HG03575 (cell line): ENCODE data around the gene PDE4B.
A peak's percentile ranks its signal among the peaks of the same experiment; 100 is the strongest.

Experiments
- ATAC-seq: cut with Tn5 transposase; IDR thresholded peaks from one replicate; pipeline ENCODE4 v1.9.1; 2021; ENCODE audit not compliant: unreplicated experiment, insufficient number of reproducible peaks, low FRiP score; ENCODE audit errors: extremely low read depth

Gene PDE4B

GRCh38 chr1:66366634-66367033, 573.9 kb downstream of the PDE4B start:
- no peak for ATAC-seq

DNA sequence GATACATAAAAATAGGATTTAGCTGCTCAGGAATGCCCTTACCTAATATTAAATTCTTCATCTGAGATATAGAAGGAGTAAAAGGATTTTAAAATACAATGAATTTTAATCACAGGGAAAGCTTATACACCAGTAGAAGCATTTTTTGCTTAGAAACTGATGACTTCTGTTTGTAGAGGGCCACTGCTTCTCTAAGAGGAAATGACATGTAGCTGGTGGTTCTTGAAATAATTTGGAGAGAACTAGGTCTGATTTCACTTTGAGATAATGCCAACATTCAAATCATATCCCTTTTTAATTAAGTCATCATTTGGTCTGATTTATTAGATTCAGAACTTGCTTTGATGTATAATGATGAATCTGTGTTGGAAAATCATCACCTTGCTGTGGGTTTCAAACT, 574.7 kb downstream of the PDE4B start:
- no peak for ATAC-seq

- ATAC-seq = no peak
Measured at GRCh38 chr1:66368261-66368660, 575.6 kb downstream of the PDE4B start.

- no peak for ATAC-seq
Measured at GRCh38 chr1:66370462-66370971, 577.8 kb downstream of the PDE4B start.

GRCh38 chr1:66371233-66372005, 578.7 kb downstream of the PDE4B start:
- ATAC-seq = no peak

DNA sequence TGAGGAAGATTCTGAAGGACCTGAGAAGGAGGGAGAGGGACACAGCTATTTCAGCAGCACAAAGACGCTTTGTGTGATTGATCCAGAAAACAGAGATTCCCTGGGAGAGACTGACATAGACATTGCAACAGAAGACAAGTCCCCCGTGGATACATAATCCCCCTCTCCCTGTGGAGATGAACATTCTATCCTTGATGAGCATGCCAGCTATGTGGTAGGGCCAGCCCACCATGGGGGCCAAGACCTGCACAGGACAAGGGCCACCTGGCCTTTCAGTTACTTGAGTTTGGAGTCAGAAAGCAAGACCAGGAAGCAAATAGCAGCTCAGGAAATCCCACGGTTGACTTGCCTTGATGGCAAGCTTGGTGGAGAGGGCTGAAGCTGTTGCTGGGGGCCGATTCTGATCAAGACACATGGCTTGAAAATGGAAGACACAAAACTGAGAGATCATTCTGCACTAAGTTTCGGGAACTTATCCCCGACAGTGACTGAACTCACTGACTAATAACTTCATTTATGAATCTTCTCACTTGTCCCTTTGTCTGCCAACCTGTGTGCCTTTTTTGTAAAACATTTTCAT, 579.9 kb downstream of the PDE4B start:
- no peak for ATAC-seq

- ATAC-seq = no peak
Measured at GRCh38 chr1:66373157-66373591, 580.5 kb downstream of the PDE4B start.

GRCh38 chr1:66374148-66374547, 581.5 kb downstream of the PDE4B start:
- ATAC-seq = peak; percentile 38

GRCh38 chr1:66374561-66375111, 581.9 kb downstream of the PDE4B start:
- ATAC-seq = peak; percentile 40

DNA sequence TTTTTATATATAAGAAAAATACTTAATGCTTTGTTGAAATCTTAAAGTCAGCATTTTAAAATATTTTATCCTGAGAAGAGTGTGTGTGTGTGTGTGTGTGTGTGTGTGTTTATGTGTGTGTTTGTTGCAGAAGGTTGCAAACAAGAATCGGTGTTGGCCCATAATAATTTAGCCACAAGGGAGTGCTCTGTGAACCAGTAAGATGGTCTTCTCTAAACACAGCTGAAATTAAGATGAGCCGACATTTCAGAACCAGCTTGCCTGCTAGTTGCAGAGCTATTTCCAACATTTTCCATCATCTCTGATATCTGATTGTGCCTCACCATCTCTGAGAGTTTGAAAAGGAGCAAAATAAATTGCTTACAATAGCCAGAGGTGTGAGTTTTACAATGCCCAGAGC, 582.4 kb downstream of the PDE4B start:
- no peak for ATAC-seq

DNA sequence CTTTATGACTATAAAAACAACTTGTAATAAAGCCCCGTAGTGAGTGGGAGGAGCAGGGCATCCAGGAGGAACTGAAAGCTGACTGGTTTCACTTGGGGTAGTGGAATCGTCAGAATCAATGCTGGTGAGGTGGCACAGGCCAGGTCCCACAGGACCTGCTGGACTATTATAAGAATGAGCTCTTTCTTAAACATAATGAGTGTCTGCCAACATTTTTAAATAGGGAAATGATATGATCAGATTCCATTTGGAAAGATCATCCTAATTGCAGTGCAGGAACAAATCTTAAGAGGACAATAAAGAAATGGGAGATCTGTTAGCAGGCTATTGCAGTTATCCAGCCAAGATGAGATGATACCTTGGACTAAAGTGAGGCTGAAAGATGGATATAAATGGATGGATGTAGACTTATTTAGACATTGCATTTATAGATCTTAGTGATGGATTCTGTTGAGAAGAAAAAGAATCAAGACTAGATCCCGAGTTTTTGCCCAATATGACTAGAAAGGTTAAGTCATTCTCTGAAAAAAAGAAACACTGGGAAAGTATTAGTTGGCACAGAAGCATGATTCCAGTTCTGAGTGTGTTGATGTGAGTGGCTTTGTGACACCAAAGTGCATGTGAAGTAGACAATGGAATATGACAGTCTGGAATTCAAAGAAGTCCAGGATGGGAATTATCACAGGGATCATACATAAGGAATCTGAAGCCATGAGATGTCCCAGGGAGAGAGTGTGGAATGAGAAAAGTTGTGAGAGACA, 587.9 kb downstream of the PDE4B start:
- peak; percentile 93 for ATAC-seq

DNA sequence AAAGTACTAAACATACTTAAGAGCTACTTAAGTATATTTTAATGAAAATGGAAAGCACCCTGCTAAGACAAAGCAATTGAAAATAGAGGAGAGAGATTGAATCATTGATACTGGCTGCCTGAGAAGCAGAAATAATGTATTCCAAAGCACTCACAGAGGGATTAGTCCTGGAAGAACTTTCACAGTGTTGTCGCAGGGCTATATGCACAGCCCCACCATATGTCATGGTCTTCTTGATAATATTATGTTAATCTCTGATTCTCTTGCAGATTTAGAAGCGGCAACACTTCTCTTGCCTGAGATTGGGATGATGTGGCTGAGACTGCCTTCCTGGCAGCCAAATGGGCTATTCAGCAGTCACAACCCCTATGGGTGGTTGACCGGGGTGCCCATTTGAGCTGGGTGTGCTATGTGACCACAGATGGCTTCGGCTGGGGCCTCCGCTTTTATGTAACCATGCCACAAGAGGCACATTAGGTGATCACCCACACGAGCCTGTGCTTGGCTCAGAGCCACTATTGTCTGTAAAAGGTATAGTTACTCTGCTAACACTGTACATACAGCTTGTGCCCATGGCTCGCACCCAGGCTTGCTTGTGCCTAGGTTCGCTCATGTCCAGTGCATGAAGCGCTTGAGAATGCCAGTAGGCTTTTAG, 589.1 kb downstream of the PDE4B start:
- no peak for ATAC-seq

DNA sequence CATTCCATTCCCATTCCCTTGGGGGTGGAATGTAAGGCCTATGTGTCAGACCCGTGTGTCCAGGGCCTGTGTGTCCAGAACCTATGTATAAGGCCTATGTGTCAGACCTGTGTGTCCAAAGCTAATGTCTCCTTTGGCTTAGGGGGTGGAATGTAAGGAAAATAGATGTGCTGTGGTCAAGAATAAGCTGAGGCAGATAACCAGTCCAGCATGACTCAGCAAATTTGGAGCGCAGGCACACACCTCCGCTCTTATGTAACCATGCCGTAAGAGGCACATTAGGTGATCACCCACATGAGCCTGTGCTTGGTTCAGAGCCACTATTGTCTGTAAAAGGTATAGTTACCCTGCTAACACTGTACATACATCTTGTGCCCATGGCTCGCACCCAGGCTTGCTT, 590.5 kb downstream of the PDE4B start:
- no peak for ATAC-seq

- no peak for ATAC-seq
Measured at GRCh38 chr1:66383611-66384010, 590.9 kb downstream of the PDE4B start.

DNA sequence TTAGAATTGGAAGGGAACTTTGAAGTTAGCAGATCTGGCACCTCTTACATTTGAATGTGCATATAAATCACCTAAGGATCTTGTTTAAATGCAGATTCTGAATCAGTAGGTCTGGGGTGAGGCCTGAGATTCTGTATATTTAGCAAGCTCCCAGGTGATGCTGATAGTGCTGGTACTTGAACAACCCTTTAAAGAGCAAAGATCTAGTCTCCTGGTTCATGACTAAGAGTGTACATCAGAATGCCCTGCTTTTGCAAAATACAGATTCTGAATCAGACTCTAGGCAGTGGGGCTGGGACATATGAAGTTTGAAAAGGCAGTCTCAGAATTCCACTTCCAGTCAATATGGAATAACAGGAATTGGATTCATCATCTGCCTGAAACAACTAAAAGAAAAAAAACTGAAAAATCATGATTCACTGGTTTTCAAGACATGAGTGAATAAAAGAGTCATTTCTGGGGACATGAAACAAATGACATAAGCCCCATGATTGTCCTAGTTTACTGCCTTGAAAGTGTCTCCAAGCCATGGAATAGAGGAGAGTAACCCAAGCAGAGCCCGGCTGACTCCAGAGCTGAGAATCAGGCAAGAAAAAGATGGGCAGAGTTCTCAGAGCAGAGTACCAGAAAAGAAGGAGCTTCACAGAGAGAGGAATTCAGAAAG, 591.7 kb downstream of the PDE4B start:
- ATAC-seq = no peak

DNA sequence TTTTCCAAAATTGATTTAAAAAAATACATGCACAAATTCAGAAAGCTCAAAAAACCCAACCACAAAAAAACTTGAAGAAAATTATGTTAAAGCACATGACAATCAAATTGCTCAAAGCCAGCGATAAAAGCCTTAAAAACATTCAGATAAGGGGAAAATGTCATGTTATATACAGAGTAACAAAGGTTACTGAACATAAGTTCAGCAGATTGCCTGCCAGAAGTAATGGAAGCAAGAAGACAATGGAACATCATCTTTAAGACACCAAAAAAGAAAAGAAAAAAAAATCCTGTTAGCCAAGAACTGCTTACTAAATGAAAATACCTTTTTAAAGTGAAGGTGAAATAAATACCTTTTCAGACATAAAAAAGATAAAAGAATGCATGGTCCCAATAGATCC, 594.0 kb downstream of the PDE4B start:
- ATAC-seq = no peak

GRCh38 chr1:66388913-66389312, 596.2 kb downstream of the PDE4B start:
- ATAC-seq = no peak

DNA sequence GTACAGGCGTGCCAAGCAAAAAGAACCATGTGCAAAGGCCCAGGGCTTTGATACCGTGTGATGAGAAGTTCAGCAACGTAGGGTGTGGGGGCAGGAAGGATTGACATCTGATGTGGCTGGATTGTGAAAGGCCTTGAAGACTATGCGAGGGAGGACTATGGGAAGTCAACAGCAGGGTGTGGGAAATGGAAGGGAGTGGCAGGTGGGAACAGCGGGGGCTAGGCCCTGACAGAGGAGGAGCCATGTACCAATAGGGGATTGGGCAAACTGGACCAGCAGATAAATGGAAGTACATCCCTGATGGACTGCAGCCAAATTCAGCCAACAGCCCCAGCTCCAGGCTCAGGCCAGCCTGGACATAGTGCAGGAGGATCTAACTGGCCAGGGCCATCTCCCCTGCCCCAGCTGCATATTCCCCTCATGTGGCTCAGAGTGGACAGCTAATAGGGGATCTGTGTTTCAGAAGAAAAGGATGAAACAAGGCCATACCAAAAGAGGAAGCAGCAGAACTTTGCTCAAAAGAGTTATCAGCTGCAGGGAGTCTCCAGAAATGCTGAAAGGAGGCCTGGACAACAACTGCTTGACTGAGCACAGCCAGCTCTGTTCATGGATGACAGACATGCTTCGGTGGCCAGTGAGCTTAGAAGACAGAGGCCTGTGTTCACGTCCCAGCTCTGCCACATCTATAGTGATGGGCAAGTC, 601.0 kb downstream of the PDE4B start:
- ATAC-seq = no peak
